K562 (cell line): ENCODE results near the gene GSTM2. TPM values are rescaled to one million over a fixed set of nuclear protein-coding genes. Genes with fewer than 3 reads are reported as not detected.

Source experiments
- ATF1 ChIP-seq, 2 experiments: fragments of 450-650 bp in 1 of 2; IDR thresholded peaks; 2 replicates each; pipeline ENCODE4 v1.6.1; 2016; ENCODE audit warnings: missing compliant biosample characterization in 1 of 2, missing genetic modification characterization in 1 of 2
- BRD4 ChIP-seq: fragments of 200-600 bp; sonication (generic); IDR thresholded peaks from 2 replicates; pipeline ENCODE4 v1.6.1; 2017; ENCODE audit warnings: inconsistent platforms
- CBFA2T2 ChIP-seq: fragments of 450-650 bp; conservative IDR thresholded peaks from 2 replicates; pipeline ENCODE4 v1.6.1; 2017; ENCODE audit warnings: mild to moderate bottlenecking
- CHD1 ChIP-seq: fragments of 200-600 bp; sonication (generic); IDR thresholded peaks from one replicate; pipeline ENCODE4 v1.6.1; 2012; ENCODE audit warnings: mild to moderate bottlenecking, moderate library complexity, low read length, inconsistent platforms
- HDAC2 ChIP-seq: fragments of 450-650 bp; IDR thresholded peaks from 2 replicates; pipeline ENCODE4 v1.6.1; 2016; ENCODE audit warnings: mild to moderate bottlenecking
- HDGF ChIP-seq: fragments of 450-650 bp; IDR thresholded peaks from 2 replicates; pipeline ENCODE4 v1.6.1; 2016
- IFI16 ChIP-seq: fragments of 250-450 bp; sonication (Bioruptor Pico); IDR thresholded peaks from 2 replicates; pipeline ENCODE4 v2.1.2; 2022; ENCODE audit warnings: mild to moderate bottlenecking, inconsistent platforms
- KLF16 ChIP-seq: IDR thresholded peaks from 2 replicates; pipeline ENCODE4 v1.6.1; 2016; ENCODE audit warnings: antibody characterized with exemption
- POU5F1 ChIP-seq: fragments of 150-350 bp; IDR thresholded peaks from 2 replicates; pipeline ENCODE4 v1.6.1; 2014; ENCODE audit warnings: borderline replicate concordance, low read length, low read depth, mild to moderate bottlenecking; ENCODE audit not compliant: partially characterized antibody
- PYGO2 ChIP-seq: fragments of 450-650 bp; IDR thresholded peaks from 2 replicates; pipeline ENCODE4 v1.6.1; 2016; ENCODE audit warnings: mild to moderate bottlenecking, missing genetic modification characterization, moderate library complexity, missing compliant biosample characterization
- SPI1 ChIP-seq: IDR thresholded peaks from 2 replicates; pipeline ENCODE4 v1.6.1; 2011; ENCODE audit warnings: low read depth, low read length, control low read depth, borderline replicate concordance
- SRSF7 ChIP-seq: fragments of 200-400 bp; formaldehyde crosslinking; optimal IDR thresholded peaks from 2 replicates; pipeline ENCODE3; 2017; ENCODE audit warnings: mild to moderate bottlenecking, low read depth, low read length
- SRSF9 ChIP-seq: fragments of 200-400 bp; formaldehyde crosslinking; IDR thresholded peaks from 2 replicates; pipeline ENCODE4 v1.6.1; 2017; ENCODE audit warnings: low read depth, low read length, borderline replicate concordance
- ZNF668 ChIP-seq: fragments of 250-450 bp; sonication (Bioruptor Pico); IDR thresholded peaks from 2 replicates; pipeline ENCODE4 v1.8.0; 2022; ENCODE audit warnings: mild to moderate bottlenecking, inconsistent platforms
- ZNF696 ChIP-seq: fragments of 250-450 bp; sonication (Bioruptor Pico); conservative IDR thresholded peaks from 2 replicates; pipeline ENCODE4 v1.4.0; 2020; ENCODE audit warnings: mild to moderate bottlenecking, moderate library complexity
- ZZZ3 ChIP-seq: fragments of 450-650 bp; IDR thresholded peaks from 2 replicates; pipeline ENCODE4 v1.6.1; 2016; ENCODE audit warnings: antibody characterized with exemption, mild to moderate bottlenecking, moderate library complexity
- polyA plus RNA-seq, 8 experiments: library from polyadenylated mRNA; depleted of rRNA in 4 of 8; stranded (reverse) in 5 of 8; unstranded in 3 of 8; fragments of >200 nt; fragmentation: Nextera tagmentation in 2 of 8; fragmentation: Illumina TruSeq in 1 of 8; extraction: Ambion mirVana in 2 of 8; extraction: Trizol in 1 of 8; gene quantifications; 2 replicates each; pipeline versions ENCODE4 v1.2.1 to v1.2.3, GENCODE V29; 2011 to 2014; ENCODE audit warnings: inconsistent platforms in 1 of 8, missing spikeins in 1 of 8
- total RNA-seq, 7 experiments: library from RNA; depleted of rRNA in 6 of 7; stranded (reverse); fragments of >200 nt in 6 of 7; fragmentation: Illumina TruSeq in 2 of 7; extraction: Trizol in 2 of 7; gene quantifications; 2 replicates each; pipeline versions ENCODE4 v1.2.1 to v1.2.3, GENCODE V29; 2011 to 2021; ENCODE audit warnings: low replicate concordance in 1 of 7
- TF ChIP-seq, protein P1 (sequence below), 2 experiments: fragments of 450-650 bp; IDR thresholded peaks; 2 replicates each; pipeline ENCODE4 v1.6.1; 2016
- TF ChIP-seq, protein P2 (sequence below): sonication (generic); formaldehyde crosslinking; IDR thresholded peaks from 2 replicates; pipeline ENCODE4 v1.4.0; 2020; ENCODE audit warnings: mild to moderate bottlenecking, missing genetic modification reagents
- TF ChIP-seq, protein P3 (sequence below): fragments of 450-650 bp; formaldehyde crosslinking; IDR thresholded peaks from 2 replicates; pipeline ENCODE4 v1.4.0; 2020; ENCODE audit warnings: mild to moderate bottlenecking, moderate library complexity
- TF ChIP-seq, protein P4 (sequence below): fragments of 250-450 bp; sonication (Bioruptor Pico); IDR thresholded peaks from 2 replicates; pipeline ENCODE4 v1.4.0; 2020; ENCODE audit warnings: mild to moderate bottlenecking, moderate library complexity, borderline replicate concordance

GSTM2 gene
- total and polyA plus RNA-seq, 9 of the 15 experiments (the other 6 are each of a cell fraction or from before 2014, with no cell fraction given): 1.6 to 15.1 (median 6.8) TPM

DNA sequence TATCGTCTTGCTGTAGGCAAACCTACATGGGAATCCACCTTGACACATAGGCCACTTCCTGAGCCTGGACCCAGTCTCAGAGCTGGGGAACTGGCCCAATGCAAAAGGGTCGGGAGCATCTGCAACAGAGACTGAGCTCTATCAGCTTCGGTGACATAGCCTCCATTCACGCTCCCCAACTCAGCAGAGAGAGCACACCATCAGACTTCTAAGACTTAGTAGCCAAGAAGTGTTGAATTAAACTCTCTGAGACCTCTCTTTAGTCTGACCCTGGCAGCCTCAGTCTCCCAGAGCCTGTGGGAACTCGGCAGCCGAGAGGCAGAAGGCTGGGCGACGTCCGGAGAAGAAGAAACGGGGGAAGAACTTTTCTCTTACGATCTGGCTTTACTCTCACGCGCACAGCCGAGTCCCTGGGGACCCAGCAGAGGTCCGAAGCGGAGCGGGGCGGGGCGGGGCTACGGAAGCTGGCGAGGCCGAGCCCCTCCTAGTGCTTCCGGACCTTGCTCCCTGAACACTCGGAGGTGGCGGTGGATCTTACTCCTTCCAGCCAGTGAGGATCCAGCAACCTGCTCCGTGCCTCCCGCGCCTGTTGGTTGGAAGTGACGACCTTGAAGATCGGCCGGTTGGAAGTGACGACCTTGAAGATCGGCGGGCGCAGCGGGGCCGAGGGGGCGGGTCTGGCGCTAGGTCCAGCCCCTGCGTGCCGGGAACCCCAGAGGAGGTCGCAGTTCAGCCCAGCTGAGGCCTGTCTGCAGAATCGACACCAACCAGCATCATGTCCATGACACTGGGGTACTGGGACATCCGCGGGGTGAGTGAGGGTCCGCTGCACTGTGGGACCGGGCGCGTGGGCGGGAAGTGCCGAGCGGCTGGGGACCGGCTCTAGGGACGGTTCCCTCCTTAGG lies 12.0 kb upstream of the GSTM2 start, which contains the start of gene GSTM4 (continued):
- TF ChIP-seq, protein P1, sequence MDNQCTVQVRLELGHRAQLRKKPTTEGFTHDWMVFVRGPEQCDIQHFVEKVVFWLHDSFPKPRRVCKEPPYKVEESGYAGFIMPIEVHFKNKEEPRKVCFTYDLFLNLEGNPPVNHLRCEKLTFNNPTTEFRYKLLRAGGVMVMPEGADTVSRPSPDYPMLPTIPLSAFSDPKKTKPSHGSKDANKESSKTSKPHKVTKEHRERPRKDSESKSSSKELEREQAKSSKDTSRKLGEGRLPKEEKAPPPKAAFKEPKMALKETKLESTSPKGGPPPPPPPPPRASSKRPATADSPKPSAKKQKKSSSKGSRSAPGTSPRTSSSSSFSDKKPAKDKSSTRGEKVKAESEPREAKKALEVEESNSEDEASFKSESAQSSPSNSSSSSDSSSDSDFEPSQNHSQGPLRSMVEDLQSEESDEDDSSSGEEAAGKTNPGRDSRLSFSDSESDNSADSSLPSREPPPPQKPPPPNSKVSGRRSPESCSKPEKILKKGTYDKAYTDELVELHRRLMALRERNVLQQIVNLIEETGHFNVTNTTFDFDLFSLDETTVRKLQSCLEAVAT (IDR thresholded peaks at IDR 0.05): no peak
- TF ChIP-seq IFI16 (CRISPR knock-in tag) (no peak), PYGO2 (tag) (no peak), ZNF668 (CRISPR knock-in tag) (no peak), CBFA2T2 (no peak), KLF16 (no peak), HDGF (no peak), POU5F1 (no peak), CHD1 (peak; percentile 26), ATF1 (CRISPR knock-in tag; IDR thresholded peaks at IDR 0.05) (no peak), ATF1 (tag; IDR thresholded peaks at IDR 0.05) (peak; percentile 67), BRD4 (no peak), ZZZ3 (0 out of 2 replicates have a peak, but pooled peaks have one; percentile 52), ZNF696 (CRISPR knock-in tag) (no peak), HDAC2 (peak; percentile 86), SRSF9 (no peak), SRSF7 (no peak), SPI1 (no peak)
- TF ChIP-seq, protein P2, sequence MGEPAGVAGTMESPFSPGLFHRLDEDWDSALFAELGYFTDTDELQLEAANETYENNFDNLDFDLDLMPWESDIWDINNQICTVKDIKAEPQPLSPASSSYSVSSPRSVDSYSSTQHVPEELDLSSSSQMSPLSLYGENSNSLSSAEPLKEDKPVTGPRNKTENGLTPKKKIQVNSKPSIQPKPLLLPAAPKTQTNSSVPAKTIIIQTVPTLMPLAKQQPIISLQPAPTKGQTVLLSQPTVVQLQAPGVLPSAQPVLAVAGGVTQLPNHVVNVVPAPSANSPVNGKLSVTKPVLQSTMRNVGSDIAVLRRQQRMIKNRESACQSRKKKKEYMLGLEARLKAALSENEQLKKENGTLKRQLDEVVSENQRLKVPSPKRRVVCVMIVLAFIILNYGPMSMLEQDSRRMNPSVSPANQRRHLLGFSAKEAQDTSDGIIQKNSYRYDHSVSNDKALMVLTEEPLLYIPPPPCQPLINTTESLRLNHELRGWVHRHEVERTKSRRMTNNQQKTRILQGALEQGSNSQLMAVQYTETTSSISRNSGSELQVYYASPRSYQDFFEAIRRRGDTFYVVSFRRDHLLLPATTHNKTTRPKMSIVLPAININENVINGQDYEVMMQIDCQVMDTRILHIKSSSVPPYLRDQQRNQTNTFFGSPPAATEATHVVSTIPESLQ (CRISPR knock-in tag): no peak
- TF ChIP-seq, protein P3, sequence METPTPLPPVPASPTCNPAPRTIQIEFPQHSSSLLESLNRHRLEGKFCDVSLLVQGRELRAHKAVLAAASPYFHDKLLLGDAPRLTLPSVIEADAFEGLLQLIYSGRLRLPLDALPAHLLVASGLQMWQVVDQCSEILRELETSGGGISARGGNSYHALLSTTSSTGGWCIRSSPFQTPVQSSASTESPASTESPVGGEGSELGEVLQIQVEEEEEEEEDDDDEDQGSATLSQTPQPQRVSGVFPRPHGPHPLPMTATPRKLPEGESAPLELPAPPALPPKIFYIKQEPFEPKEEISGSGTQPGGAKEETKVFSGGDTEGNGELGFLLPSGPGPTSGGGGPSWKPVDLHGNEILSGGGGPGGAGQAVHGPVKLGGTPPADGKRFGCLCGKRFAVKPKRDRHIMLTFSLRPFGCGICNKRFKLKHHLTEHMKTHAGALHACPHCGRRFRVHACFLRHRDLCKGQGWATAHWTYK: peak; percentile 60; the same call in 1 of the 2 replicates
- TF ChIP-seq, protein P4, sequence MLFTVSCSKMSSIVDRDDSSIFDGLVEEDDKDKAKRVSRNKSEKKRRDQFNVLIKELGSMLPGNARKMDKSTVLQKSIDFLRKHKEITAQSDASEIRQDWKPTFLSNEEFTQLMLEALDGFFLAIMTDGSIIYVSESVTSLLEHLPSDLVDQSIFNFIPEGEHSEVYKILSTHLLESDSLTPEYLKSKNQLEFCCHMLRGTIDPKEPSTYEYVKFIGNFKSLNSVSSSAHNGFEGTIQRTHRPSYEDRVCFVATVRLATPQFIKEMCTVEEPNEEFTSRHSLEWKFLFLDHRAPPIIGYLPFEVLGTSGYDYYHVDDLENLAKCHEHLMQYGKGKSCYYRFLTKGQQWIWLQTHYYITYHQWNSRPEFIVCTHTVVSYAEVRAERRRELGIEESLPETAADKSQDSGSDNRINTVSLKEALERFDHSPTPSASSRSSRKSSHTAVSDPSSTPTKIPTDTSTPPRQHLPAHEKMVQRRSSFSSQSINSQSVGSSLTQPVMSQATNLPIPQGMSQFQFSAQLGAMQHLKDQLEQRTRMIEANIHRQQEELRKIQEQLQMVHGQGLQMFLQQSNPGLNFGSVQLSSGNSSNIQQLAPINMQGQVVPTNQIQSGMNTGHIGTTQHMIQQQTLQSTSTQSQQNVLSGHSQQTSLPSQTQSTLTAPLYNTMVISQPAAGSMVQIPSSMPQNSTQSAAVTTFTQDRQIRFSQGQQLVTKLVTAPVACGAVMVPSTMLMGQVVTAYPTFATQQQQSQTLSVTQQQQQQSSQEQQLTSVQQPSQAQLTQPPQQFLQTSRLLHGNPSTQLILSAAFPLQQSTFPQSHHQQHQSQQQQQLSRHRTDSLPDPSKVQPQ (CRISPR knock-in tag): no peak
